K562 (cell line): ENCODE measurements around the gene MDH2. TPM values are rescaled to one million over a fixed set of nuclear protein-coding genes. Genes with fewer than 3 reads are reported as not detected.

Source experiments
- CBFA2T3 ChIP-seq: fragments of 450-650 bp; IDR thresholded peaks from 2 replicates; pipeline ENCODE4 v1.6.1; 2017
- DEAF1 ChIP-seq: fragments of 450-650 bp; formaldehyde crosslinking; IDR thresholded peaks from 2 replicates; pipeline ENCODE4 v1.4.0; 2020; ENCODE audit warnings: mild to moderate bottlenecking, moderate library complexity
- DMBX1 ChIP-seq: fragments of 250-450 bp; sonication (Bioruptor Pico); IDR thresholded peaks from 2 replicates; pipeline ENCODE4 v1.8.0; 2022; ENCODE audit warnings: inconsistent platforms, mild to moderate bottlenecking, moderate library complexity, borderline replicate concordance
- GABPB2 ChIP-seq: fragments of 250-450 bp; sonication (Bioruptor Pico); conservative IDR thresholded peaks from 2 replicates; pipeline ENCODE4 v1.5.1; 2021; ENCODE audit warnings: mild to moderate bottlenecking
- GTF2A2 ChIP-seq: IDR thresholded peaks from 2 replicates; pipeline ENCODE4 v1.6.1; 2016; ENCODE audit warnings: mild to moderate bottlenecking, missing genetic modification characterization, missing compliant biosample characterization
- HBP1 ChIP-seq: fragments of 450-650 bp; formaldehyde crosslinking; IDR thresholded peaks from 2 replicates; pipeline ENCODE4 v1.4.0; 2022; ENCODE audit warnings: missing genetic modification characterization
- HMGXB4 ChIP-seq: sonication (generic); formaldehyde crosslinking; IDR thresholded peaks from 2 replicates; pipeline ENCODE4 v1.8.1; 2023; ENCODE audit warnings: mild to moderate bottlenecking, missing genetic modification reagents
- HOMEZ ChIP-seq: fragments of 250-450 bp; sonication (Bioruptor Pico); IDR thresholded peaks from 2 replicates; pipeline ENCODE4 v1.4.0; 2020; ENCODE audit warnings: mild to moderate bottlenecking, moderate library complexity
- NBN ChIP-seq: fragments of 450-650 bp; IDR thresholded peaks from 2 replicates; pipeline ENCODE4 v1.6.1; 2016; ENCODE audit warnings: low read depth, mild to moderate bottlenecking
- REST ChIP-seq, 2 experiments: fragments of 450-650 bp; formaldehyde crosslinking in 1 of 2; IDR thresholded peaks; 2 replicates each; pipeline versions ENCODE4 v1.4.0 to v1.6.1; 2014 to 2020; ENCODE audit warnings: mild to moderate bottlenecking in 2 of 2, borderline replicate concordance in 1 of 2, low read depth in 1 of 2
- polyA plus RNA-seq, 8 experiments: library from polyadenylated mRNA; depleted of rRNA in 4 of 8; stranded (reverse) in 5 of 8; unstranded in 3 of 8; fragments of >200 nt; fragmentation: Nextera tagmentation in 2 of 8; fragmentation: Illumina TruSeq in 1 of 8; extraction: Ambion mirVana in 2 of 8; extraction: Trizol in 1 of 8; gene quantifications; 2 replicates each; pipeline versions ENCODE4 v1.2.1 to v1.2.3, GENCODE V29; 2011 to 2014; ENCODE audit warnings: inconsistent platforms in 1 of 8, missing spikeins in 1 of 8
- total RNA-seq, 7 experiments: library from RNA; depleted of rRNA in 6 of 7; stranded (reverse); fragments of >200 nt in 6 of 7; fragmentation: Illumina TruSeq in 2 of 7; extraction: Trizol in 2 of 7; gene quantifications; 2 replicates each; pipeline versions ENCODE4 v1.2.1 to v1.2.3, GENCODE V29; 2011 to 2021; ENCODE audit warnings: low replicate concordance in 1 of 7

Gene MDH2
- total and polyA plus RNA-seq, 9 of the 15 experiments (the other 6 are each of a cell fraction or from before 2014, with no cell fraction given) = 106 to 701 (median 242) TPM

GRCh38 chr7:76047811-76048667, at the start of gene MDH2, which contains the start of gene STYXL1 (continued):
- TF ChIP-seq REST (IDR thresholded peaks at IDR 0.05; ENCODE audit: borderline replicate concordance) = no peak
- TF ChIP-seq REST (CRISPR knock-in tag; IDR thresholded peaks at IDR 0.05; ENCODE audit: low read depth) = peak; percentile 77; the same call in 1 of the 2 replicates
- TF ChIP-seq GABPB2 (CRISPR knock-in tag) = no peak
- TF ChIP-seq NBN = no peak
- peak; percentile 46; the same call in 1 of the 2 replicates for TF ChIP-seq HOMEZ (CRISPR knock-in tag)
- TF ChIP-seq HMGXB4 (CRISPR knock-in tag) = peak; percentile 93
- TF ChIP-seq DMBX1 (CRISPR knock-in tag) = no peak; the same call in 1 of the 2 replicates
- TF ChIP-seq HBP1 (CRISPR knock-in tag) = peak; percentile 87
- no peak for TF ChIP-seq GTF2A2 (tag)
- no peak for TF ChIP-seq CBFA2T3
- TF ChIP-seq DEAF1 (CRISPR knock-in tag) = no peak
